Measurements from ENCODE around the gene DDX41.

- TF ChIP-seq CTCF (IDR thresholded peaks at IDR 0.05) (no peak), POLR2AphosphoS5 (IDR thresholded peaks at IDR 0.05) (no peak)
Measured at GRCh38 chr5:177499842-177500241, 16.9 kb downstream of the DDX41 start.
